Activated CD8-positive, alpha-beta memory T cell treated with anti-CD3 and anti-CD28 coated beads, Interleukin-2, amount 50 U/mL, for 1 hour (primary cell): ENCODE measurements around the gene PDRG1.
"Not testable (repeated sequence)": the region's sequence is repeated elsewhere in the genome, so short reads cannot be mapped to it uniquely, and the experiment has no call there.

ENCODE experiments used
- DNase-seq: peaks from one replicate; pipeline ENCODE4 v3.0.0-alpha.2; 2020; ENCODE audit errors: extremely low read depth

PDRG1 gene

GRCh38 chr20:31966991-31967655 is 15.3 kb upstream of the PDRG1 start:
- DNase-seq, result no peak

DNA sequence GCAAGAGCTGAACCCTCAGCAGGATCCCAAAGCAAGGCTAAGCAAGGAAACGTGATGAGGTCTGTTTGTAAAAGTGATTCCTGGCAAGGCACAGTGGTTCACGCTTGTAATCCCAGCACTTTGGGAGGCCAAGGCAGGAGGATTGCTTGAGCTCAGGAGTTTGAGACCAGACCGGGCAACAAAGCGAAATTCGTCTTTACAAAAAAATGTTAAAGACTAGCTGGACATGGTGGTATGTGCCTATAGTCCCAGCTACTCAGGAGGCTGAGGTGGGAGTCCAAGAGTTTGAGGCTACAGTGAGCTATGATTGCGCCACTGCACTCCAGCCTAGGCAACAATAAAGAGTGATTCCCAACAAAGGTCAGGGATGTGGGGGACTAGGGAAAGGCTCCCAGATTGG is 12.0 kb upstream of the PDRG1 start:
- no peak for DNase-seq

DNA sequence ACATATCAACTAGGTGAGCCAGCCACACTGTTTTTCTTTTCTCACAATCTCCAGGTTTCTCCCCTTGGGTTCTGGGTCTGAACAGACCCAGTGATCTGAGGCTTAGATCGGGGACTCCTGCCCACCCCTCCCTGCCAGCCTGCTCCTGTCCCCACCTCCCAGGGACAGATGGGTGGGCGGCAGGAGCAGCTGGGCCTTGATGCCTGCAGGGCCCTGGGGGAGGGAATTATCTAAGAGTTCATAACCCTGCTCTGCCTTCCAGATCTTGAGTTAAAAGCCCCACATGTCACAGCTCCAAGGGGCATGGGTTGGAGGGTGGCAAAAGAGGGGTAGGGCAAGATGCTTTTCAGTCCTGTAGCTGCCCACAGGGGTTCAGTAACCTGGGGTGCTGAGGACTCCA is 10.9 kb upstream of the PDRG1 start:
- no peak for DNase-seq

DNA sequence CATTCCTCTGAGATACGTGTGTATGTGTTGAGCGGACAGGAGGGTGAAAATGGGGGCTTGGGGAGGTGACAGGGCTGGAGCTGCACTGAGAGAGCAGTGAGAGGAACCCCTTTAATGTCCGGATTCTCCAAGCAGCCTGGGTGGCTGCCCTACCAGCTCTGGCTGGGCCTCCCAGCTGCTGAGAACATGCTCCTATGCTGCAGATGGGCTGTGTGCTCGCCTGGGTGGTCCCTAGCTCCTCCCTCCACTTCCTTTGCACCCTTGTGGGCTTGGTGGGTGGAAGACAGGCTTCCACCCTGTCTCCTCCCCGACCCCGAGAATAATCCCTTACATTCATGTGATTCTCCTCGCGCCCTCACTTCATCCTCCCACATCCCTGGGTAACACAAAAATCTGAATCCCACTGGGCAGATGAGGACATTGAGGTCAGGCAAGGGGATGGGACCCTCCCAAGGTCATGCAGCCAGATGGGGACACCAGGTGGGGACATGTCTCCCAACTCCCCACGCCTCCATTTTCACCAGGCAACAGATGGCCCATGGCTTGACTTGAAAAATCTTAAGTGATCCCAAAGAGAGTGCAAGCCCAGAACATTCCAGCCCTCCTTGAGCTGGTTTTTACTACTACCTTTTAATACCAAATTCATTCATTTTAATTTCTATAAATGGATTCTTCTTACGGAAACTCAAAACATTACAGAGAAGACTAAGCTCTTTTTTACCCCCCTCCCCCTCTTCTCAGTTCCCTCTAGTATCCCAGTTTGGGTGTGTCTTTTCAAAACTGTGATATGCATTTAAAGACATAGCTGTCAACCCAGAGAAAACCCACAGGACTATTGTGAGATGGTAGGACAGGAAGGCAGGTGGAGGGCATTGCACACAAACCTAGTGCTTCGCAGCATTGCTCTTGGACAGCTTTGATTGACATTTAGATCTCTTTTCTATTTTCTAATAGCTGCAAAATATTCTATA is 5.0 kb upstream of the PDRG1 start:
- no peak for DNase-seq

DNA sequence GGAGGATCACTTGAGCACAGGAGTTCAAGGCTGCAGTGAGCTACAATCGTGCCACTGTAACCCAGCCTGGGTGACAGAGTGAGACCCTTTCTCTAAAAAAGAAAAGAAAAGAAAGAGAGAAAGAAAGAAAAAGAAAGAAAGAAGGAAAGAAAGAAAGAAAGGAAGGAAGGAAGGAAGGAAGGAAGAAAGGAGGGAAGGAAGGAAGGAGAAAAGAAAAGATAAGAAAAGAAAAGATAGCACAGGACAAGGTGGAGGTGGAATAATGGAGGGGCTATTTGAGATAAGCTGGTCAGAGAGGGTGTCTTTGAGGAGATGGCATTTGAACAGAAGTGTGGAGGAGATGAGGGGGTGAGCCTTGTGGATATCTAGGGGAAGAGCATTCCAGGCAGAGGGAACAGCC is 2.7 kb upstream of the PDRG1 start:
- no peak for DNase-seq

DNA sequence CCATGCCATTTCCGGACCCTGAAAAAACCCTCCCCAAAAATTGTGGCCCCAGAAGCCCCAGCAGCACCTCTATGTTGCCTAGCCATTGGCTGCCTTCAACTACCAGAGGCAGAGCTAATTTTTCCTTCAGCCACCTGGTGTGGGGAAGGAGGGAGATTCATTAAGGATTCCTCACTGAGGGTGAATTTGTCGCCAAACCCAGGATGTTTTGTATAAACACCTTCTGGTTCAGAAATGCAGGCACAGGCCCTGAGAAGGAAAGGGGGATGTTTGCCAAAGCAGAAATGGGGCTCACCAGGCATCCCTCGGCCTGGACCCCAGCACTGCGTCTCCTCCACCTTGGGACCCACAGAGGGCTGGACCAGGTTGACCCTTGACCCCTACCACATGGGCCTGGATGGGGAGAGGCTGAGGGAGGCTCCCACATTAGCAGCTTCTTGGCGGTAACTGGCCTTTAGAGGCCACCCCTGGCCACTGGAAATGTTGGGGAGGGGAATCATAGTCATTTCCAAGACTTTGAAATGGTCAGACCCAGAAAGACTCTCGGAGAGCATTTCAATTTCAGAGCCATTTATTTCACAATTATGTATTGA is 1.8 kb upstream of the PDRG1 start:
- DNase-seq, result no peak

GRCh38 chr20:31951203-31951529 is 680 bp downstream of the PDRG1 start:
- no peak for DNase-seq

- no peak for DNase-seq
Measured at GRCh38 chr20:31949877-31950646, 1.8 kb downstream of the PDRG1 start.

- DNase-seq, result no peak
Measured at GRCh38 chr20:31948008-31948407, 3.8 kb downstream of the PDRG1 start.

DNA sequence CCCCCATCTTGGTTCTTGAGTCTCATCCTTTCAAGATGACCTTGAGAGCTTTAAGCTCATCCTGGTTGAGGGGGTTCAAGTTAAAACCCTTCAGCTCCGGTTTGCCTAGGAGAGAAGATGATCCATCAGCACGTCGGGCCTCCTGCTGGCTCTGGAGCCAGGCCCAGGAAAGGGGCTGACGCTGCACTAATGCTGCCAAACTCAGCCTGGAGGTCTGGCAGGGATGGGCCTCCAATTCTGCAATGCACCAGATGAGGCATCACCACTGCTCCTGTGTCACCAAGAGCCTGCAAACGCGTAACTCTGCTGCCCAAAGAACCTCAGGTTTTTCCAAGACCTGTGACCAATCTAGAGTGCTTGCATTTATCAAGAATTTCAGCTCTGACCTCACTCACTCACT is 6.1 kb downstream of the PDRG1 start:
- no peak for DNase-seq

- DNase-seq, result no peak
Measured at GRCh38 chr20:31945319-31945718, 6.5 kb downstream of the PDRG1 start.

GRCh38 chr20:31943052-31943471 is 8.8 kb downstream of the PDRG1 start:
- DNase-seq, result no peak

GRCh38 chr20:31939661-31940060 is 12.2 kb downstream of the PDRG1 start:
- DNase-seq, result no peak

GRCh38 chr20:31937820-31938219 is 14.0 kb downstream of the PDRG1 start:
- no peak for DNase-seq

DNA sequence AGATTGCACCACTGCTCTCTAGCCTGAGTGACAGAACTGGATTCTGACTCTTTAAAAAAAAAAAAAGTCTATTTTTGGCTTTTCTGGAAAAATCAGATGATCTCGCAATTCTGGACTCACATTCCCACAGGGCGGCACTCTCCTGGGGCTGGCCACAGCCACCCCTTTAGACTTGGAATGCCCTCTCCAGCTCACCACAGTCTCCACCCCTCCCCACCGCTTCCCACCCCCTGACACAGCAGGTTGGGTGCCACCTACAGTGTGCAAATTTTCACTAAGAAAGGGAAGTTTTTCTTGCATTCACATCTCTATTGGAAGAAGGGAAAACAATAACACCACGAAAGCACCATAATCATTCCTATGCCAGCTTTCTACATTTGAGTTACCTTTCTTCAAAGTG is 15.4 kb downstream of the PDRG1 start:
- DNase-seq, result no peak

- DNase-seq, result no peak
Measured at GRCh38 chr20:31934968-31935764, 16.7 kb downstream of the PDRG1 start.

GRCh38 chr20:31934491-31934890 is 17.4 kb downstream of the PDRG1 start:
- no peak for DNase-seq

DNA sequence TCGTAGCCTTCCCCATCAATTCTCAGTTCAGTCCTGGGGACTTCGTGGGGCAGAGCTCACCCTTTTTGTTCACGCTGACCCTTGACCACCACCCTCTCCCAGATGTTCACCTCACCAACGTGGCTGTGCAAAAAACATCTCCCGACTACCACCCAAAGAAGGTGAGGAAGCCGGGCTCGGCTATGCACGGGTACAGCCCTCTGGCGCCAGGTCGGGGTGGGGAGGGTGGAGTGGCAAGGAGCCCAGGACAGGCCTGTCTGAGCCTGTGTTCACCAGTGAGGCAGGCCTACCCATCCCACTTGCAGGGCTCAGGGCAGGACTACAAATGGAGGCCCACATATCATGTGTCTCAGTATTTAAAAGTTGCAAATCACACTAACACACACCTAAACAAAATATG is 18.1 kb downstream of the PDRG1 start:
- no peak for DNase-seq

GRCh38 chr20:31930779-31931178 is 21.1 kb downstream of the PDRG1 start:
- no peak for DNase-seq

GRCh38 chr20:31929631-31930030 is 22.2 kb downstream of the PDRG1 start:
- DNase-seq, result not testable (repeated sequence)

DNA sequence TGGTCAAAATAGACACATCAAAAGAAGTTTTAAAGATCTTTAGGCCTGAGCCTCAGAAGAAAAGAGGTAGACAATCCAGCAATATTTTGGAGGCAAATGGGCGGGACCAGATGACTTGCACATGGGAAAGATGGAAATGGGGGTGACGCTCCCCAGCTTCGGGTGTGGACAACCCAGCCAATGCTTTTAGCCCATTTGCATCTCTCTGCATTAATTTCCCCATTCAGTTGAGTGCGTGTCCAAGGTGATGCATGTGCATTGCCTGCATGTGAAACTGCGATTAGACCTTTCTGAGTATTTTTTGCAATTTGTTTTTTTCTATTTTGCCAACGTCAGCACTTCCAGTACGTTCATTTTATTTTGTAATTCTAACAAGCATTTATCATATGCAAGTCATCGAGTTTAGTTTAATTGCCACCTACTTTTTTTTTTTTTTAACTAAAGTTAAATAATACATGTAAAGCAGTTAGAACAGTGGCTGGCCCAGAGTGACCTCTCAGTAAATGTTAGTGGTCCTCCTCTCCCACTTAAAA is 24.2 kb downstream of the PDRG1 start:
- DNase-seq, result no peak
